GM12878 (cell line): ENCODE results near the gene DNMT3A. TPM values are rescaled to one million over a fixed set of nuclear protein-coding genes. Genes with fewer than 3 reads are reported as not detected.
A peak's percentile ranks its signal among the peaks of the same experiment; 100 is the strongest.

Source experiments
- BMI1 ChIP-seq: fragments of 450-650 bp; IDR thresholded peaks from 2 replicates; pipeline ENCODE4 v1.6.1; 2016; ENCODE audit warnings: mild to moderate bottlenecking, moderate library complexity, borderline replicate concordance
- DPF2 ChIP-seq: fragments of 450-650 bp; IDR thresholded peaks from 2 replicates; pipeline ENCODE4 v1.6.1; 2017; ENCODE audit warnings: mild to moderate bottlenecking
- HCFC1 ChIP-seq: fragments of 150-350 bp; IDR thresholded peaks from 2 replicates; pipeline ENCODE4 v1.6.1; 2014; ENCODE audit warnings: low read length
- HDAC6 ChIP-seq: fragments of 200-600 bp; sonication (generic); IDR thresholded peaks from one replicate; pipeline ENCODE4 v1.8.0; 2017; ENCODE audit warnings: antibody characterized with exemption; ENCODE audit not compliant: unreplicated experiment
- SMAD1 ChIP-seq: fragments of 450-650 bp; IDR thresholded peaks from 2 replicates; pipeline ENCODE4 v1.6.1; 2018; ENCODE audit warnings: mild to moderate bottlenecking, low read depth; ENCODE audit not compliant: partially characterized antibody
- STAT3 ChIP-seq: IDR thresholded peaks from 2 replicates; pipeline ENCODE4 v1.6.1; 2011; ENCODE audit warnings: low read depth, low read length, improper control_type of control experiment
- SUPT20H ChIP-seq: IDR thresholded peaks from 2 replicates; pipeline ENCODE4 v1.6.1; 2011; ENCODE audit warnings: low read depth, mild to moderate bottlenecking, low read length, moderate library complexity, borderline replicate concordance; ENCODE audit not compliant: control insufficient read depth
- TCF3 ChIP-seq: IDR thresholded peaks from 2 replicates; pipeline ENCODE4 v1.6.1; 2012; ENCODE audit warnings: low read depth, mild to moderate bottlenecking, low read length, borderline replicate concordance; ENCODE audit not compliant: insufficient read depth
- ZNF274 ChIP-seq: IDR thresholded peaks from one replicate; pipeline ENCODE4 v1.8.0; 2011; ENCODE audit not compliant: insufficient read length, insufficient read depth
- polyA plus RNA-seq, 11 experiments: library from polyadenylated mRNA; depleted of rRNA in 4 of 11; unstranded in 6 of 11; stranded (reverse) in 5 of 11; fragments of >200 nt; fragmentation: Nextera tagmentation in 4 of 11; fragmentation: Illumina TruSeq in 1 of 11; extraction: Ambion mirVana in 4 of 11; extraction: Trizol in 1 of 11; gene quantifications; 1 replicate in 1 of 11; 2 replicates in 10 of 11; pipeline versions ENCODE4 v1.2.1 to v1.2.3, GENCODE V29; 2011 to 2016; ENCODE audit warnings: inconsistent platforms in 2 of 11, missing spikeins in 2 of 11, low read depth in 1 of 11
- total RNA-seq, 4 experiments: library from RNA; depleted of rRNA in 3 of 4; stranded (reverse); fragments of >200 nt in 3 of 4; fragmentation: Illumina TruSeq in 1 of 4; extraction: Trizol in 1 of 4; gene quantifications; 2 replicates each; pipeline versions ENCODE4 v1.2.1 to v1.2.3, GENCODE V29; 2013 to 2021
- TF ChIP-seq, protein P1 (sequence below): fragments of 450-650 bp; IDR thresholded peaks from 2 replicates; pipeline ENCODE4 v1.6.1; 2017; ENCODE audit warnings: mild to moderate bottlenecking
- TF ChIP-seq, protein P2 (sequence below): fragments of 450-650 bp; IDR thresholded peaks from 2 replicates; pipeline ENCODE4 v1.6.1; 2018; ENCODE audit warnings: mild to moderate bottlenecking, low read depth, moderate library complexity; ENCODE audit not compliant: partially characterized antibody
- TF ChIP-seq, protein P3 (sequence below): fragments of 450-650 bp; IDR thresholded peaks from 2 replicates; pipeline ENCODE4 v1.6.1; 2017; ENCODE audit warnings: mild to moderate bottlenecking, moderate library complexity
- TF ChIP-seq, protein P4 (sequence below): IDR thresholded peaks from 2 replicates; pipeline ENCODE4 v1.6.1; 2011; ENCODE audit warnings: mild to moderate bottlenecking, low read depth, low read length, moderate library complexity; ENCODE audit not compliant: insufficient replicate concordance
- TF ChIP-seq, protein P5 (sequence below): IDR thresholded peaks from 2 replicates; pipeline ENCODE4 v1.6.1; 2012; ENCODE audit warnings: low read depth, low read length, improper control_type of control experiment
- TF ChIP-seq, protein P6 (sequence below): fragments of 450-650 bp; IDR thresholded peaks from 2 replicates; pipeline ENCODE4 v1.6.1; 2017; ENCODE audit warnings: low read depth, mild to moderate bottlenecking, moderate library complexity

DNMT3A gene
- total and polyA plus RNA-seq, 10 of the 15 experiments (the other 5 are each of a cell fraction or from before 2014, with no cell fraction given): 7.4 to 51.6 (median 17.4) TPM

DNA sequence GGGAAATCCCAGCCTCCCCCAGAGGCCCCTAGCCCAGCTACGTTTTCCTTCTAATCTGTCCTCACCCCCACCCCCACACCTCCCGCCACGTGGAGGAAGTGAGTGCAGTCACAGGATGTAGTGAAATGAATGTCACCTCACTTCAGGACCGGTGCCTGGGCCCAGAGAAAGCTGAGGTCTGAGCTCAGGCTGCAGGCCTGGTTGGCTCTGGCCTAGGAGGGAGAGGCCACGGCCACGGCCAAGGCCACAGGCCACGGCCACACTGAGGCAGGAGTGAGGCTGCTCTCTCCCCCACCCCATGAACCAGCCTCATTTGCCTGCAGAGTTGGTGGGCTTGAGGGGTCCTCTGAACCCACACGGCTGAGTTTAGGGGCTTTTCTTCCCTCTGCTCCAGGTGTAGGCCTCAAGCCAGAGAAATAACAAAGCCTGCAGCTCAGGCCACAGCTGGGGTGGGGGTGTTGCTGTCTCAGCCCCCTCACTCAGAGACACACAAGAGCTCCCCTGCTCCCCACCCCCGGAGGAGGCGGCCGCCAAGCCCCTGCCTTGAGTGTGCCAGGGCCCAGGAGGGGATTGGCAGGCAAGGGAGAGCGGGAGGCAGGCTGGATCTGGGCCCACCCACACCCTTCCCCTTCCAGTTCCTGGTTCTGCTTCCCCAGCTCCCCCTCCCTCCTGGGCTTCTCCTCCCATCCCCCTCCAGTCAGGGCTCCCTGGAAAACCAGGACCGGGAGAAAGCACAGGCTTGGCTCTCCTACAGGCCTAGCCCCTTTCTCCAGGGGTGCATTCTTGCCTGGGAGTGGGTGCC, 27.0 kb downstream of the DNMT3A start (continued):
- TF ChIP-seq SMAD1: no peak
- TF ChIP-seq STAT3: no peak
- no peak for TF ChIP-seq SUPT20H
- TF ChIP-seq BMI1: no peak
- no peak for TF ChIP-seq HDAC6
- TF ChIP-seq ZNF274: no peak
- TF ChIP-seq, protein P1, sequence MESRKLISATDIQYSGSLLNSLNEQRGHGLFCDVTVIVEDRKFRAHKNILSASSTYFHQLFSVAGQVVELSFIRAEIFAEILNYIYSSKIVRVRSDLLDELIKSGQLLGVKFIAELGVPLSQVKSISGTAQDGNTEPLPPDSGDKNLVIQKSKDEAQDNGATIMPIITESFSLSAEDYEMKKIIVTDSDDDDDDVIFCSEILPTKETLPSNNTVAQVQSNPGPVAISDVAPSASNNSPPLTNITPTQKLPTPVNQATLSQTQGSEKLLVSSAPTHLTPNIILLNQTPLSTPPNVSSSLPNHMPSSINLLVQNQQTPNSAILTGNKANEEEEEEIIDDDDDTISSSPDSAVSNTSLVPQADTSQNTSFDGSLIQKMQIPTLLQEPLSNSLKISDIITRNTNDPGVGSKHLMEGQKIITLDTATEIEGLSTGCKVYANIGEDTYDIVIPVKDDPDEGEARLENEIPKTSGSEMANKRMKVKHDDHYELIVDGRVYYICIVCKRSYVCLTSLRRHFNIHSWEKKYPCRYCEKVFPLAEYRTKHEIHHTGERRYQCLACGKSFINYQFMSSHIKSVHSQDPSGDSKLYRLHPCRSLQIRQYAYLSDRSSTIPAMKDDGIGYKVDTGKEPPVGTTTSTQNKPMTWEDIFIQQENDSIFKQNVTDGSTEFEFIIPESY: no peak
- TF ChIP-seq, protein P2, sequence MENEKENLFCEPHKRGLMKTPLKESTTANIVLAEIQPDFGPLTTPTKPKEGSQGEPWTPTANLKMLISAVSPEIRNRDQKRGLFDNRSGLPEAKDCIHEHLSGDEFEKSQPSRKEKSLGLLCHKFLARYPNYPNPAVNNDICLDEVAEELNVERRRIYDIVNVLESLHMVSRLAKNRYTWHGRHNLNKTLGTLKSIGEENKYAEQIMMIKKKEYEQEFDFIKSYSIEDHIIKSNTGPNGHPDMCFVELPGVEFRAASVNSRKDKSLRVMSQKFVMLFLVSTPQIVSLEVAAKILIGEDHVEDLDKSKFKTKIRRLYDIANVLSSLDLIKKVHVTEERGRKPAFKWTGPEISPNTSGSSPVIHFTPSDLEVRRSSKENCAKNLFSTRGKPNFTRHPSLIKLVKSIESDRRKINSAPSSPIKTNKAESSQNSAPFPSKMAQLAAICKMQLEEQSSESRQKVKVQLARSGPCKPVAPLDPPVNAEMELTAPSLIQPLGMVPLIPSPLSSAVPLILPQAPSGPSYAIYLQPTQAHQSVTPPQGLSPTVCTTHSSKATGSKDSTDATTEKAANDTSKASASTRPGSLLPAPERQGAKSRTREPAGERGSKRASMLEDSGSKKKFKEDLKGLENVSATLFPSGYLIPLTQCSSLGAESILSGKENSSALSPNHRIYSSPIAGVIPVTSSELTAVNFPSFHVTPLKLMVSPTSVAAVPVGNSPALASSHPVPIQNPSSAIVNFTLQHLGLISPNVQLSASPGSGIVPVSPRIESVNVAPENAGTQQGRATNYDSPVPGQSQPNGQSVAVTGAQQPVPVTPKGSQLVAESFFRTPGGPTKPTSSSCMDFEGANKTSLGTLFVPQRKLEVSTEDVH: no peak
- TF ChIP-seq, protein P3, sequence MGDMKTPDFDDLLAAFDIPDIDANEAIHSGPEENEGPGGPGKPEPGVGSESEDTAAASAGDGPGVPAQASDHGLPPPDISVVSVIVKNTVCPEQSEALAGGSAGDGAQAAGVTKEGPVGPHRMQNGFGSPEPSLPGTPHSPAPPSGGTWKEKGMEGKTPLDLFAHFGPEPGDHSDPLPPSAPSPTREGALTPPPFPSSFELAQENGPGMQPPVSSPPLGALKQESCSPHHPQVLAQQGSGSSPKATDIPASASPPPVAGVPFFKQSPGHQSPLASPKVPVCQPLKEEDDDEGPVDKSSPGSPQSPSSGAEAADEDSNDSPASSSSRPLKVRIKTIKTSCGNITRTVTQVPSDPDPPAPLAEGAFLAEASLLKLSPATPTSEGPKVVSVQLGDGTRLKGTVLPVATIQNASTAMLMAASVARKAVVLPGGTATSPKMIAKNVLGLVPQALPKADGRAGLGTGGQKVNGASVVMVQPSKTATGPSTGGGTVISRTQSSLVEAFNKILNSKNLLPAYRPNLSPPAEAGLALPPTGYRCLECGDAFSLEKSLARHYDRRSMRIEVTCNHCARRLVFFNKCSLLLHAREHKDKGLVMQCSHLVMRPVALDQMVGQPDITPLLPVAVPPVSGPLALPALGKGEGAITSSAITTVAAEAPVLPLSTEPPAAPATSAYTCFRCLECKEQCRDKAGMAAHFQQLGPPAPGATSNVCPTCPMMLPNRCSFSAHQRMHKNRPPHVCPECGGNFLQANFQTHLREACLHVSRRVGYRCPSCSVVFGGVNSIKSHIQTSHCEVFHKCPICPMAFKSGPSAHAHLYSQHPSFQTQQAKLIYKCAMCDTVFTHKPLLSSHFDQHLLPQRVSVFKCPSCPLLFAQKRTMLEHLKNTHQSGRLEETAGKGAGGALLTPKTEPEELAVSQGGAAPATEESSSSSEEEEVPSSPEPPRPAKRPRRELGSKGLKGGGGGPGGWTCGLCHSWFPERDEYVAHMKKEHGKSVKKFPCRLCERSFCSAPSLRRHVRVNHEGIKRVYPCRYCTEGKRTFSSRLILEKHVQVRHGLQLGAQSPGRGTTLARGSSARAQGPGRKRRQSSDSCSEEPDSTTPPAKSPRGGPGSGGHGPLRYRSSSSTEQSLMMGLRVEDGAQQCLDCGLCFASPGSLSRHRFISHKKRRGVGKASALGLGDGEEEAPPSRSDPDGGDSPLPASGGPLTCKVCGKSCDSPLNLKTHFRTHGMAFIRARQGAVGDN: peak; percentile 93
- TF ChIP-seq HCFC1: no peak
- TF ChIP-seq, protein P4, sequence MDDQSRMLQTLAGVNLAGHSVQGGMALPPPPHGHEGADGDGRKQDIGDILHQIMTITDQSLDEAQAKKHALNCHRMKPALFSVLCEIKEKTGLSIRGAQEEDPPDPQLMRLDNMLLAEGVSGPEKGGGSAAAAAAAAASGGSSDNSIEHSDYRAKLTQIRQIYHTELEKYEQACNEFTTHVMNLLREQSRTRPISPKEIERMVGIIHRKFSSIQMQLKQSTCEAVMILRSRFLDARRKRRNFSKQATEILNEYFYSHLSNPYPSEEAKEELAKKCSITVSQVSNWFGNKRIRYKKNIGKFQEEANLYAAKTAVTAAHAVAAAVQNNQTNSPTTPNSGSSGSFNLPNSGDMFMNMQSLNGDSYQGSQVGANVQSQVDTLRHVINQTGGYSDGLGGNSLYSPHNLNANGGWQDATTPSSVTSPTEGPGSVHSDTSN: no peak
- TF ChIP-seq TCF3: no peak
- no peak for TF ChIP-seq DPF2
- TF ChIP-seq, protein P5, sequence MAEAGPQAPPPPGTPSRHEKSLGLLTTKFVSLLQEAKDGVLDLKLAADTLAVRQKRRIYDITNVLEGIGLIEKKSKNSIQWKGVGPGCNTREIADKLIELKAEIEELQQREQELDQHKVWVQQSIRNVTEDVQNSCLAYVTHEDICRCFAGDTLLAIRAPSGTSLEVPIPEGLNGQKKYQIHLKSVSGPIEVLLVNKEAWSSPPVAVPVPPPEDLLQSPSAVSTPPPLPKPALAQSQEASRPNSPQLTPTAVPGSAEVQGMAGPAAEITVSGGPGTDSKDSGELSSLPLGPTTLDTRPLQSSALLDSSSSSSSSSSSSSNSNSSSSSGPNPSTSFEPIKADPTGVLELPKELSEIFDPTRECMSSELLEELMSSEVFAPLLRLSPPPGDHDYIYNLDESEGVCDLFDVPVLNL: no peak
- TF ChIP-seq, protein P6, sequence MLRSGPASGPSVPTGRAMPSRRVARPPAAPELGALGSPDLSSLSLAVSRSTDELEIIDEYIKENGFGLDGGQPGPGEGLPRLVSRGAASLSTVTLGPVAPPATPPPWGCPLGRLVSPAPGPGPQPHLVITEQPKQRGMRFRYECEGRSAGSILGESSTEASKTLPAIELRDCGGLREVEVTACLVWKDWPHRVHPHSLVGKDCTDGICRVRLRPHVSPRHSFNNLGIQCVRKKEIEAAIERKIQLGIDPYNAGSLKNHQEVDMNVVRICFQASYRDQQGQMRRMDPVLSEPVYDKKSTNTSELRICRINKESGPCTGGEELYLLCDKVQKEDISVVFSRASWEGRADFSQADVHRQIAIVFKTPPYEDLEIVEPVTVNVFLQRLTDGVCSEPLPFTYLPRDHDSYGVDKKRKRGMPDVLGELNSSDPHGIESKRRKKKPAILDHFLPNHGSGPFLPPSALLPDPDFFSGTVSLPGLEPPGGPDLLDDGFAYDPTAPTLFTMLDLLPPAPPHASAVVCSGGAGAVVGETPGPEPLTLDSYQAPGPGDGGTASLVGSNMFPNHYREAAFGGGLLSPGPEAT: no peak
